Upper lobe of left lung (tissue), 4 donors: Measurements from ENCODE around the gene SELENOM.

Experiments used
- EP300 ChIP-seq, 4 donors: sonication (generic); formaldehyde crosslinking; IDR thresholded peaks; one replicate each; pipeline ENCODE4 v1.5.1; 2017; ENCODE audit warnings: antibody characterized with exemption in 4 of 4, control low read depth in 2 of 4
- POLR2A ChIP-seq, 4 donors: fragments of 450-650 bp; IDR thresholded peaks; one replicate each; pipeline ENCODE4 v1.5.1; 2016 to 2017; ENCODE audit warnings: antibody characterized with exemption in 4 of 4, mild to moderate bottlenecking in 2 of 4
- POLR2AphosphoS5 ChIP-seq, 2 donors: sonication (generic); formaldehyde crosslinking; IDR thresholded peaks; one replicate each; pipeline ENCODE4 v1.5.1; 2017; ENCODE audit warnings: antibody characterized with exemption in 2 of 2
- TF ChIP-seq, protein P1 (sequence below), 6 experiments: fragments of 450-650 bp in 4 of 6; fragments of 200-600 bp in 2 of 6; sonication (generic) in 2 of 6; IDR thresholded peaks; one replicate each; pipeline ENCODE4 v1.5.1; 2016 to 2019; ENCODE audit warnings: antibody characterized with exemption in 6 of 6

DNA sequence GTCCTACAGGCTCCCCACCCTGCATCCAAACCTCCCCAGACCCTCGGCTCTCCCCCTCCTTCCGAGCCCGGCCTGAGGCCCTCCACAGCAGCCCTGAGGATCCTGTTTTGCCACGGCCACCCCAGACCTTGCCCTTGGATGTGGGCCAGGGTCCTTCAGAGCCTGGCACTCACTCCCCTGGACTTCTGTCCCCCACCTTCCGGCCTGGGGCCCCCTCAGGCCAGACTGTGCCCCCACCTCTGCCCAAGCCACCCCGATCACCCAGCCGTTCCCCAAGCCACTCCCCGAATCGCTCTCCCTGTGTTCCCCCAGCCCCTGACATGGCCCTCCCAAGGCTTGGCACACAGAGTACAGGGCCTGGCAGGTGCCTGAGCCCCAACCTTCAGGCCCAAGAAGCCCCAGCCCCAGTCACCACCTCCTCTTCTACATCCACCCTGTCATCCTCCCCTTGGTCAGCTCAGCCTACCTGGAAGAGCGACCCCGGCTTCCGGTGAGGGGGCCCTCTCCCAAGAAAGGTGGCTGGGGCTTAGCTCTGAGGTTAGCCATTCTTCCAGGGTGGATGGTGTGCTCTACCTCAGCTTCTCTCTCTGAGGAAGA lies 18.3 kb upstream of the SELENOM start:
- TF ChIP-seq POLR2AphosphoS5 (IDR thresholded peaks at IDR 0.05) (no peak), POLR2A (IDR thresholded peaks at IDR 0.05) (no peak), EP300 (IDR thresholded peaks at IDR 0.05) (no peak)
- TF ChIP-seq, protein P1, sequence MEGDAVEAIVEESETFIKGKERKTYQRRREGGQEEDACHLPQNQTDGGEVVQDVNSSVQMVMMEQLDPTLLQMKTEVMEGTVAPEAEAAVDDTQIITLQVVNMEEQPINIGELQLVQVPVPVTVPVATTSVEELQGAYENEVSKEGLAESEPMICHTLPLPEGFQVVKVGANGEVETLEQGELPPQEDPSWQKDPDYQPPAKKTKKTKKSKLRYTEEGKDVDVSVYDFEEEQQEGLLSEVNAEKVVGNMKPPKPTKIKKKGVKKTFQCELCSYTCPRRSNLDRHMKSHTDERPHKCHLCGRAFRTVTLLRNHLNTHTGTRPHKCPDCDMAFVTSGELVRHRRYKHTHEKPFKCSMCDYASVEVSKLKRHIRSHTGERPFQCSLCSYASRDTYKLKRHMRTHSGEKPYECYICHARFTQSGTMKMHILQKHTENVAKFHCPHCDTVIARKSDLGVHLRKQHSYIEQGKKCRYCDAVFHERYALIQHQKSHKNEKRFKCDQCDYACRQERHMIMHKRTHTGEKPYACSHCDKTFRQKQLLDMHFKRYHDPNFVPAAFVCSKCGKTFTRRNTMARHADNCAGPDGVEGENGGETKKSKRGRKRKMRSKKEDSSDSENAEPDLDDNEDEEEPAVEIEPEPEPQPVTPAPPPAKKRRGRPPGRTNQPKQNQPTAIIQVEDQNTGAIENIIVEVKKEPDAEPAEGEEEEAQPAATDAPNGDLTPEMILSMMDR (IDR thresholded peaks at IDR 0.05): no peak
